Measurements from ENCODE around the gene NRTN.

NRTN gene

DNA sequence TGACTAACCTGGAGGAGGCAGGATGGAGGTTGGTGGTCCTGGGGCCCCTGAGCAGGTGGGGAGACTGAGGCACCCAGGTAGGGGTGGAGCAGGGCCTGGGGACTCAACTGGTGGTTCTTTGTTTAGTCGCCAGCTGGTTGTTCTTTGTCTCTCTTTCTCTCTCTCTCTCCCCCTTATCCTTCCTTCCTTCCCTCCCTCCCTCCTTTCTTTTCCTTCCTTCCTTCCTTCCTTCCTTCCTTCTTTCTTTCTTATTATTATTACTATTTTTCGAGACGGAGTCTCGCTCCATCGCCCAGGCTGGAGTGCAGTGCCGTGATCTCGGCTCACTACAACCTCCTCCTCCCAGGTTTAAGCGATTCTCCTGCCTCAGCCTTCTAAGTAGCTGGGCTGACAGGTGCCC lies 6.6 kb upstream of the NRTN start:
- Histone ChIP-seq H3K4me1 (ENCODE audit: low read length) (no peaks in the 10 kb centered on the region), H3K4me3 (ENCODE audit: low read length) (no peak overlapping the region), H2AFZ (ENCODE audit: low read depth, low read length) (no peak overlapping the region), H4K20me1 (ENCODE audit: insufficient read depth, low read length) (no peaks in the 10 kb centered on the region), H3K4me2 (ENCODE audit: low read length) (no peak overlapping the region), H3K27ac (ENCODE audit: low read length) (no peak overlapping the region), H3K36me3 (replicated peaks; ENCODE audit: low read depth, low read length) (no peaks in the 10 kb centered on the region), H3K79me2 (ENCODE audit: low read length) (no peaks in the 10 kb centered on the region), H3K9ac (ENCODE audit: low read length) (no peak overlapping the region), H3K27me3 (ENCODE audit: low read depth, low read length) (no peaks in the 10 kb centered on the region), H3K9me3 (ENCODE audit: insufficient read depth, low read length) (no peaks in the 10 kb centered on the region)
- TF ChIP-seq CTCF (IDR thresholded peaks at IDR 0.05; ENCODE audit: low read depth, low read length) (no peak), EZH2phosphoT487 (IDR thresholded peaks at IDR 0.05; ENCODE audit: low read depth) (no peak)

GRCh38 chr19:5799247-5800241 lies 5.3 kb upstream of the NRTN start:
- Histone ChIP-seq H3K9me3 (ENCODE audit: insufficient read depth, low read length) (no peaks in the 10 kb centered on the region), H3K4me1 (ENCODE audit: low read length) (peaks cover 10% of the 10 kb centered on the region), H3K36me3 (replicated peaks; ENCODE audit: low read depth, low read length) (no peaks in the 10 kb centered on the region), H3K27me3 (ENCODE audit: low read depth, low read length) (peaks cover 4% of the 10 kb centered on the region; the same call in 1 of the 2 replicates), H3K9ac (ENCODE audit: low read length) (no peak overlapping the region), H4K20me1 (ENCODE audit: insufficient read depth, low read length) (no peaks in the 10 kb centered on the region), H3K4me2 (ENCODE audit: low read length) (no peak overlapping the region), H3K79me2 (ENCODE audit: low read length) (no peaks in the 10 kb centered on the region), H3K27ac (ENCODE audit: low read length) (no peak overlapping the region), H3K4me3 (ENCODE audit: low read length) (no peak overlapping the region), H2AFZ (ENCODE audit: low read depth, low read length) (no peak overlapping the region)
- TF ChIP-seq CTCF (IDR thresholded peaks at IDR 0.05; ENCODE audit: low read depth, low read length) (no peak), EZH2phosphoT487 (IDR thresholded peaks at IDR 0.05; ENCODE audit: low read depth) (no peak)

DNA sequence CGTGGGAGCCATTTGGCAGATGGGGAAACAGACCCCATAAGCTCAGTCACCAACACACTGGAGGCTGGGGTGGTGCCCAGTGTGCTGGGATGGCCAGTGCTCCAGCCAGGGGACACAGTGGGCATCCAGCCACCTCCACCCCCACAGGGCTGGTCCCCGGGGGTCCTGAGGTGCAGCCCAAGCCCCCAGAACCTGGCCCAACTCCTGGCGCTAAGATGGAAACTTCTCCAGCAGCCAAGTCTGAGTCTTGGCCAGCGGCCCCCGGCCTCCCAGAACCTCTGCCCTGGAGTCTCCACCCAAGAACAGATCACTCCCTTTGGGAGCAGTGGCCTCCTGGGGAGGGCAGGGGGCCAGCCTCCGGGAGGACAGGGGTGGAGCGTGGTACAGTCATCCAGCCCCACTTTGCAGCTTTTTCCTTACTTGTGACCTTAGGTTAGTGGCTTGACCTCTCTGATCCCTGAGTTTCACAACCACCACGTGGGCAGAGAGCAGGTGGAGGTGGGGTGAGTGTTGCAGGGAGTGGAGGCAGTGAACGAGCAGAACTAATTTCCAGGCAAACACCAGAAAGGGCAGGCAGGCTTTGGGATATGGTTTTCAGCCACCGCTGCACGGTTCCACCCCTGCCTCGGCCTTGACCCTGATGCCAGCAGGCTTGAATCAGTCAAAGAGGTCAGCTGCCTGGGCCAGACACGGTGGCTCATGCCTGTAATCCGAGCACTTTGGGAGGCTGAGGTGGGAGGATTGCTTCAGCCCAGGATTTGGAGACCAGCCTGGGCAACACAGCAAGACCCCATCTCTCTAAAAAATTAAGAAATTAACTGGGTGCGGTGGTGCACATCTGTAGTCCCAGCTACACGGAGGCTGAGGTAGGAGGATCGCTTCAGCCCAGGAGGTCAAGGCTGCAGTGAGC lies 4.3 kb upstream of the NRTN start:
- Histone ChIP-seq H3K27me3 (ENCODE audit: low read depth, low read length) (peaks cover 9% of the 10 kb centered on the region), H3K79me2 (ENCODE audit: low read length) (no peaks in the 10 kb centered on the region), H3K9ac (ENCODE audit: low read length) (no peak overlapping the region), H3K27ac (ENCODE audit: low read length) (no peak overlapping the region), H3K4me1 (ENCODE audit: low read length) (peaks cover 11% of the 10 kb centered on the region), H3K9me3 (ENCODE audit: insufficient read depth, low read length) (no peaks in the 10 kb centered on the region), H4K20me1 (ENCODE audit: insufficient read depth, low read length) (no peaks in the 10 kb centered on the region), H2AFZ (ENCODE audit: low read depth, low read length) (no peak overlapping the region), H3K36me3 (replicated peaks; ENCODE audit: low read depth, low read length) (no peaks in the 10 kb centered on the region), H3K4me2 (ENCODE audit: low read length) (no peak overlapping the region), H3K4me3 (ENCODE audit: low read length) (no peak overlapping the region)
- TF ChIP-seq EZH2phosphoT487 (IDR thresholded peaks at IDR 0.05; ENCODE audit: low read depth) = no peak

GRCh38 chr19:5801796-5802619 lies 2.9 kb upstream of the NRTN start:
- Histone ChIP-seq H3K27ac (ENCODE audit: low read length) (no peak overlapping the region), H2AFZ (ENCODE audit: low read depth, low read length) (no peak overlapping the region), H3K36me3 (replicated peaks; ENCODE audit: low read depth, low read length) (no peaks in the 10 kb centered on the region), H3K79me2 (ENCODE audit: low read length) (no peaks in the 10 kb centered on the region), H3K27me3 (ENCODE audit: low read depth, low read length) (peaks cover 14% of the 10 kb centered on the region), H3K4me3 (ENCODE audit: low read length) (no peak overlapping the region), H3K9me3 (ENCODE audit: insufficient read depth, low read length) (no peaks in the 10 kb centered on the region), H3K9ac (ENCODE audit: low read length) (no peak overlapping the region), H4K20me1 (ENCODE audit: insufficient read depth, low read length) (no peaks in the 10 kb centered on the region), H3K4me1 (ENCODE audit: low read length) (peaks cover 11% of the 10 kb centered on the region), H3K4me2 (ENCODE audit: low read length) (no peak overlapping the region)
- TF ChIP-seq CTCF (IDR thresholded peaks at IDR 0.05; ENCODE audit: low read depth, low read length) (no peak), EZH2phosphoT487 (IDR thresholded peaks at IDR 0.05; ENCODE audit: low read depth) (no peak)

Data from OCI-LY3 (cell line).